ENCODE measurements around the gene GPR37L1.
A peak's percentile ranks its signal among the peaks of the same experiment; 100 is the strongest.

The GPR37L1 gene

DNA sequence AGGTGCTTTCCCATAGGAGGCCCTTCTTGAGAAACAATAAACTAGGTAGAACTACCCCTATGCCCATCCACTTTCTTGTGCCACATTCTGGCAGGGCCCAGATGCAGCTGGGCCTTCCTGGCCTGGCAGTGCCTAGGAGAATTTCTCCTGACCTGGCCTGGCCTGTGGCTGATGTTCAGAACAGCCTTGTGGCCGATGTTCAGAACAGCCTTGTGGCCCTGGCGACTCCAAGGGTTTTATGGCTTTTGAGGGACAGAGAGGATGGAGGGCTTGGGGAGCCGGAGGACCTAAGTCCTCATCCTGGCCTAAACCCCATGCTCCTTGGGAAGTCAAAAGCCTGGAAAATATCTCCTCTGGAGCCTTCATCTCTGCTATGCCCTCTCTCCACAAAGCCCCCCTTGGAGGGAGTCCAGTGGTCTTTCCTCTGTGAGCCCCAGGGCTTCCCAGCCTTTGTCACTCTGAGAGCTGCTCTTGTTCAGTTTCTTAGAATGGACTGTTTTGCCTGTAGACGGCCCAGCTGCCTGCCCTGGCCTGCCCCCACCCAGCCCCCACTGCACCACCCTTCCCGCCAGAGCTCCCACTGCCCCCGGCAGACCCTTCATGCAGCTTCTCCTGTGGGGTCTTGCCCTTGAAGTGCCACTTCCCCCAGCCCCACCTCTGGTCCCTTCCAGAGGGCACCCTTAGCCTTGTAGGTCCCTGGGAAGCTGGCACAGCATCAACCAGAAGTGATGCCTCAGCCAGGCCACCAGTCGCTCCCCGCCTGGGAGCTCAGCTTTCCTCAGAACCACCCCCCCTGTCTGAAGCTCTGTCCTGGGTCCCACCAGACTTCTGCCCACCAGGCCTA is 7.0 kb downstream of the GPR37L1 start:
- no peak for DNase-seq (ENCODE audit: low read depth)
- TF ChIP-seq, protein P1, sequence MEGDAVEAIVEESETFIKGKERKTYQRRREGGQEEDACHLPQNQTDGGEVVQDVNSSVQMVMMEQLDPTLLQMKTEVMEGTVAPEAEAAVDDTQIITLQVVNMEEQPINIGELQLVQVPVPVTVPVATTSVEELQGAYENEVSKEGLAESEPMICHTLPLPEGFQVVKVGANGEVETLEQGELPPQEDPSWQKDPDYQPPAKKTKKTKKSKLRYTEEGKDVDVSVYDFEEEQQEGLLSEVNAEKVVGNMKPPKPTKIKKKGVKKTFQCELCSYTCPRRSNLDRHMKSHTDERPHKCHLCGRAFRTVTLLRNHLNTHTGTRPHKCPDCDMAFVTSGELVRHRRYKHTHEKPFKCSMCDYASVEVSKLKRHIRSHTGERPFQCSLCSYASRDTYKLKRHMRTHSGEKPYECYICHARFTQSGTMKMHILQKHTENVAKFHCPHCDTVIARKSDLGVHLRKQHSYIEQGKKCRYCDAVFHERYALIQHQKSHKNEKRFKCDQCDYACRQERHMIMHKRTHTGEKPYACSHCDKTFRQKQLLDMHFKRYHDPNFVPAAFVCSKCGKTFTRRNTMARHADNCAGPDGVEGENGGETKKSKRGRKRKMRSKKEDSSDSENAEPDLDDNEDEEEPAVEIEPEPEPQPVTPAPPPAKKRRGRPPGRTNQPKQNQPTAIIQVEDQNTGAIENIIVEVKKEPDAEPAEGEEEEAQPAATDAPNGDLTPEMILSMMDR (conservative IDR thresholded peaks at IDR 0.05; ENCODE audit: low read length): no peak
- H3K4me3 ChIP-seq (ENCODE audit: low read length): no peak overlapping the region

GRCh38 chr1:202130297-202130721 is 7.6 kb downstream of the GPR37L1 start:
- TF ChIP-seq, protein P1 (conservative IDR thresholded peaks at IDR 0.05; ENCODE audit: low read length): no peak
- DNase-seq (ENCODE audit: low read depth): no peak

GRCh38 chr1:202130816-202131522 is 8.3 kb downstream of the GPR37L1 start:
- H3K4me3 ChIP-seq (ENCODE audit: low read length): no peak overlapping the region
- TF ChIP-seq, protein P1 (conservative IDR thresholded peaks at IDR 0.05; ENCODE audit: low read length): no peak
- DNase-seq (ENCODE audit: low read depth): no peak

More at GRCh38 chr1:202130297-202130721, 7.6 kb downstream of the GPR37L1 start:
- H3K4me3 ChIP-seq (ENCODE audit: low read length): no peak overlapping the region

GRCh38 chr1:202131956-202132821 is 9.5 kb downstream of the GPR37L1 start:
- TF ChIP-seq, protein P1 (conservative IDR thresholded peaks at IDR 0.05; ENCODE audit: low read length): no peak
- no peak overlapping the region for H3K4me3 ChIP-seq (ENCODE audit: low read length)

GRCh38 chr1:202133001-202133400 is 10.3 kb downstream of the GPR37L1 start:
- DNase-seq (ENCODE audit: low read depth): no peak
- TF ChIP-seq, protein P1 (conservative IDR thresholded peaks at IDR 0.05; ENCODE audit: low read length): no peak

More at GRCh38 chr1:202131956-202132821, 9.5 kb downstream of the GPR37L1 start:
- DNase-seq (ENCODE audit: low read depth): peak; percentile 35

GRCh38 chr1:202133496-202133895 is 10.8 kb downstream of the GPR37L1 start:
- H3K4me3 ChIP-seq (ENCODE audit: low read length): no peak overlapping the region
- TF ChIP-seq, protein P1 (conservative IDR thresholded peaks at IDR 0.05; ENCODE audit: low read length): no peak
- DNase-seq (ENCODE audit: low read depth): no peak

More at GRCh38 chr1:202133001-202133400, 10.3 kb downstream of the GPR37L1 start:
- no peak overlapping the region for H3K4me3 ChIP-seq (ENCODE audit: low read length)

Data from AG10803 (cell line).